ENCODE results near the gene ZCCHC24.

DNA sequence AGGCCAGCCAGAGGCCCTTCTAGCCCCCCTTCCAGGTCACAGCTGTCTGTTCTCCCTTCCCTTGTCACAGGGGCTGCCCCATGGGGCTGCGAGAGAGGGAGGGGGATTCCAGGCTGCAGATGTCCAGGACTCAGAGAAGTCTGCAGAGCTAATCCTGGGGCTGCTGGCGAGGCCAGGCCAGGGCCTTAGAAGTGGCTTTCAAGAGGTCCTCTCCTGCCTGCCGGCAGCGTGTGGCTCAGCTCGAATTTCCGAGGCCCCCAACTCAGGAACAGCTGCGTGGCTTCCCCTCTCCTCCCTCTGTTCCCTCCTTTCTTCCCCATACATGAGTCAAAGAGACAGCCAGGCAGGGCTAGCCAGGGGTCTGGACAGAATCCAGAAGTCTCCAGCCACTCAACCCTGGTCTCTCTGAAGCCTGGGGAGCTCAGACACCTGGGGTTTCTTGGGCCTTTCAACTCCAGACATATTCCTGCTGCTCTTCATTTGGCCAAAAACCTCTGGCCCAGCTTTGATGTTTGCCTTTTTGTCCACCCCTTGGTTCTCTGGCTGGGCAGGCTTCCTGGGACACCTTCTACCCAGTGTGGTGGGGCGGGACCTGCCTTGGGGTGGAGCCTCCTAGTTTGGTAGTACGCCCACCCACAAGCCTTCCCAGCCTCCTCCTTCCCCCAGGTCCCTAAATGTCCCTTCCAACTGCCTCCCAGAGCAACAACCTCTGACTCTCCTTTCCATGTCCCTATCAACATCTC lies 45.1 kb upstream of the ZCCHC24 start:
- TF ChIP-seq, protein P1, sequence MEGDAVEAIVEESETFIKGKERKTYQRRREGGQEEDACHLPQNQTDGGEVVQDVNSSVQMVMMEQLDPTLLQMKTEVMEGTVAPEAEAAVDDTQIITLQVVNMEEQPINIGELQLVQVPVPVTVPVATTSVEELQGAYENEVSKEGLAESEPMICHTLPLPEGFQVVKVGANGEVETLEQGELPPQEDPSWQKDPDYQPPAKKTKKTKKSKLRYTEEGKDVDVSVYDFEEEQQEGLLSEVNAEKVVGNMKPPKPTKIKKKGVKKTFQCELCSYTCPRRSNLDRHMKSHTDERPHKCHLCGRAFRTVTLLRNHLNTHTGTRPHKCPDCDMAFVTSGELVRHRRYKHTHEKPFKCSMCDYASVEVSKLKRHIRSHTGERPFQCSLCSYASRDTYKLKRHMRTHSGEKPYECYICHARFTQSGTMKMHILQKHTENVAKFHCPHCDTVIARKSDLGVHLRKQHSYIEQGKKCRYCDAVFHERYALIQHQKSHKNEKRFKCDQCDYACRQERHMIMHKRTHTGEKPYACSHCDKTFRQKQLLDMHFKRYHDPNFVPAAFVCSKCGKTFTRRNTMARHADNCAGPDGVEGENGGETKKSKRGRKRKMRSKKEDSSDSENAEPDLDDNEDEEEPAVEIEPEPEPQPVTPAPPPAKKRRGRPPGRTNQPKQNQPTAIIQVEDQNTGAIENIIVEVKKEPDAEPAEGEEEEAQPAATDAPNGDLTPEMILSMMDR (conservative IDR thresholded peaks at IDR 0.05) = no peak
- TF ChIP-seq EZH2 (IDR thresholded peaks at IDR 0.05; ENCODE audit: low read depth) = no peak

Data from PC-9 (cell line).